ENCODE measurements around the gene FNDC3B.
"Not testable (repeated sequence)": the region's sequence is repeated elsewhere in the genome, so short reads cannot be mapped to it uniquely, and the experiment has no call there.

The FNDC3B gene

DNA sequence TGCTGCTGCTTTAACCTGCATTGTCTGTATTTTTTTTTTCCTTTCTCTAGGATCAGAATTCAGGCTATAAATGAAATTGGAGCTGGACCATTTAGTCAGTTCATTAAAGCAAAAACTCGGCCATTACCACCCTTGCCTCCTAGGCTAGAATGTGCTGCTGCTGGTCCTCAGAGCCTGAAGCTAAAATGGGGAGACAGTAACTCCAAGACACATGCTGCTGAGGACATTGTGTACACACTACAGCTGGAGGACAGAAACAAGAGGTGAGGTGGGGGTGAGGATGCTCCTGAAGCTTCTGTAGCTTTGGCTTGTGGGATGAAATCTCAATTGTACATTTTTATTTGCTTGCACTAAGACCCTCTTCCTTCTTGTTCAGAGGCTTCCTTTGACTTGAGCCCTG lies 323.2 kb downstream of the FNDC3B start:
- TF ChIP-seq, protein P1, sequence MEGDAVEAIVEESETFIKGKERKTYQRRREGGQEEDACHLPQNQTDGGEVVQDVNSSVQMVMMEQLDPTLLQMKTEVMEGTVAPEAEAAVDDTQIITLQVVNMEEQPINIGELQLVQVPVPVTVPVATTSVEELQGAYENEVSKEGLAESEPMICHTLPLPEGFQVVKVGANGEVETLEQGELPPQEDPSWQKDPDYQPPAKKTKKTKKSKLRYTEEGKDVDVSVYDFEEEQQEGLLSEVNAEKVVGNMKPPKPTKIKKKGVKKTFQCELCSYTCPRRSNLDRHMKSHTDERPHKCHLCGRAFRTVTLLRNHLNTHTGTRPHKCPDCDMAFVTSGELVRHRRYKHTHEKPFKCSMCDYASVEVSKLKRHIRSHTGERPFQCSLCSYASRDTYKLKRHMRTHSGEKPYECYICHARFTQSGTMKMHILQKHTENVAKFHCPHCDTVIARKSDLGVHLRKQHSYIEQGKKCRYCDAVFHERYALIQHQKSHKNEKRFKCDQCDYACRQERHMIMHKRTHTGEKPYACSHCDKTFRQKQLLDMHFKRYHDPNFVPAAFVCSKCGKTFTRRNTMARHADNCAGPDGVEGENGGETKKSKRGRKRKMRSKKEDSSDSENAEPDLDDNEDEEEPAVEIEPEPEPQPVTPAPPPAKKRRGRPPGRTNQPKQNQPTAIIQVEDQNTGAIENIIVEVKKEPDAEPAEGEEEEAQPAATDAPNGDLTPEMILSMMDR (IDR thresholded peaks at IDR 0.05; ENCODE audit: low read length, missing control alignments), result no peak
- H3K4me3 ChIP-seq (replicated peaks; ENCODE audit: low read depth, low read length), result no peak overlapping the region
- no peak for DNase-seq (ENCODE audit: low read depth)

DNA sequence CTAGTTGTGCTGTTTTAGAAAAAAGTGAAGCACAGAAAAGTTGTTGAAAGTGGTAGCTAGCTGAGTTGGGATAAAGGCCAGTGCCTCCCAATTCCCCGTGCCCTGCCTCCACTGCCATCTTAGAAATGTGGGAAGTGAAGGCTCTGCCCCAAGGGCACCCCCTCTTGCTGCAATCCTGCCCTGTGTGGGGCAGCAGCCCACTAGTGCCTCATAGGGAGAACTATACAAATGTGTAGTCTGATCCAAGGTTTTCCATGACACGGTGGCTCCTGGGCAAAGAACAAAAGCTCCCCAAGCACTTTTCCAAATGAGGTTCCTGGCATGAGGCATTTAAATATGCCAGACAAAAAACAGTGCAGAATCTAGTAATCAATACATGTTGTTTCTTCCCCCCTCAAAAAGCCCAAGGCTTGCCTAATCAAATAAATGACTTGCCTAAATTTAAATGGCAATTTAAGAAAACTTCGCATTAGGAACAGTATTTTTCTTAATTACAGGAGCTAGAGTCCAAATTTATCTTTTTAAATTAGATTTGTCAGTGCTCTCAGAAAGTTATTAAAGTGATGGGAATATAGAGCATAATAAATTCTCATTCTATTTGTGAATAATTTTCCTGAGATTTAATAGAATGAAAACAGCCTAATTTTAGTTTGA lies 325.1 kb downstream of the FNDC3B start:
- H3K4me3 ChIP-seq (replicated peaks; ENCODE audit: low read depth, low read length), result no peak overlapping the region
- DNase-seq (ENCODE audit: low read depth), result no peak
- TF ChIP-seq, protein P1 (IDR thresholded peaks at IDR 0.05; ENCODE audit: low read length, missing control alignments), result no peak

DNA sequence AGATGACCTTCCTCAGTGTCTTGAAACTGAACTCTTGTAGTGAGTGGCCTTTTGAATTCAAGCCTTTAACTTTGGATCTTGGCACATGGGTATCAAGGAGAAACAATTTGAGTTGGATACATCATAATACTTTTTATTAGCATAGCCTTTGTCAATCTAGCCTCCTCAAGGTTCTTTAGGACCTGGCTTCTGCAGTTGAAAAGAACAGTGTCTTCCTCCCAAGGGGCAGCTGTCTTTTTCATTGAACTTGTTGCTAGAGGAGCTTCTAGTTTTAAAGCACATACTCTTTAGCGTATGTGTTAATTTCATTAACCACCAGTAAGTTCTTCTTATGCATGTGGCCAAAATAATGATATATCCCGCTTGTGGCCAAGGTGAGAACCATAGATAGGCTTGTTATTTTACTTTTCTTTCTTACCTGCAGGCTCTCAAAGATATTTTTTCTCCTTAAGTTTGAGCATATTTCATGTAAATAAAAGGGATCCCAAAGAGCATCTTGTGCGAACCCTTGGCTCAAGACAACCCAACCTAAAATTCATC lies 325.7 kb downstream of the FNDC3B start:
- TF ChIP-seq, protein P1 (IDR thresholded peaks at IDR 0.05; ENCODE audit: low read length, missing control alignments), result no peak
- no peak for DNase-seq (ENCODE audit: low read depth)
- H3K4me3 ChIP-seq (replicated peaks; ENCODE audit: low read depth, low read length), result no peak overlapping the region

DNA sequence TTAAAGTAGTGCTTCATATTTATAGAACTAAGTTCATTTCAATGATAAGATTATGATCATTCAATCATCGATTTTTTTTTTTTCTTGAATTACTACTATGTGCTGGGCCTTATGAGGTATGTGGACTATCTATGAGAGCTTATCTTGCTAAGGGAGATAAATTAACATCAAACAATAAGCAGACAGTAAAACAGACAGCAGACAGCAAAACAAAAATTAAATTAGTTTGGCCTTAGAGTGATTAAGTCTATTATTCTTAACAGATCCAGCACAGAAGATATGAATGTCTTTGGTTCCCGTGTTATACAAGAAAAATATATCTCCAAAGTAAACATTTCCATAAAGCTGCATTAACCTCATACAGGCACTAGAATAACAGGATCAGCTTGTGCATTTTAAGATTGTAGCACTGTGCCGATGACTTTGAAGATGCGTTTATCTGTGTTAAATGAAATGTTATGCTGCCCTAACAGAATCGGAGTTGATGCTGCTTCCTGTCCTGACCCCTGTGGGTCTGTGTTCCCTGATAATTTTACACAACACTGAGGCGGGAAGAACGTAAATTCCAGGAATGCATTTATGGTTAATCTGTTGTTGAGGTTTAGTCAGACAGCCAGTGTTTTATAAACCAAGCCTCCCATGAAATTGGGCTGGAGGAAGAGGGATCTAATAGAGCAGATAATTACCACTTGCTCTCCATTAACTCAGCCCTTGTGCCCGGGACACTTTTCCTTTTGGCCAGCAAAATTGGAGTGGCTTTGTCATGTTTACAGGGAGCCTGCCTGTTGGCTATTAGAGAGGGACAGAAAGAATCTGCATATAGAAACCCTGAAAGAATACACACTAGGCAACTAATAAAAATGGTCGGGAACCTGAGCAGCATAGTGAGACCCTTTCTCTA lies 328.1 kb downstream of the FNDC3B start:
- peak; percentile 73 for DNase-seq (ENCODE audit: low read depth)
- TF ChIP-seq, protein P1 (IDR thresholded peaks at IDR 0.05; ENCODE audit: low read length, missing control alignments), result no peak
- no peak overlapping the region for H3K4me3 ChIP-seq (replicated peaks; ENCODE audit: low read depth, low read length)

DNA sequence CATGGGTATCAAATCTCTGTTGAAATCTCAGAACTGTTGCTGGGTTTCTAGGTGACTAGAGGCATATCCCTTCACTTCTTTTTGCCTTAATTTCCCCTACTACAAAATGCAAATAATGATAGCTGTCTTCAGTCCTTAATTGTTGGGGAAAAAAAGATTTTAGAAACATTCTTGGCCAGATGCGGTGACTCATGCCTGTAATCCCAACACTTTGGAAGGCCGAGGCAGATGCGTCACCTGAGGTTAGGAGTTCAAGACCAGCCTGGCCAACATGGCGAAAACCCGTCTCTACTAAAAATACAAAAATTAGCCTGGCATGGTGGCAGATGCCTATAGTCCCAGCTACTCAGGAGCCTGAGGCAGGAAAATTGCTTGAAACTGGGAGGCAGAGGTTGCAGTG lies 329.2 kb downstream of the FNDC3B start:
- DNase-seq (ENCODE audit: low read depth); H3K4me3 ChIP-seq (replicated peaks; ENCODE audit: low read depth, low read length): not testable (repeated sequence)

DNA sequence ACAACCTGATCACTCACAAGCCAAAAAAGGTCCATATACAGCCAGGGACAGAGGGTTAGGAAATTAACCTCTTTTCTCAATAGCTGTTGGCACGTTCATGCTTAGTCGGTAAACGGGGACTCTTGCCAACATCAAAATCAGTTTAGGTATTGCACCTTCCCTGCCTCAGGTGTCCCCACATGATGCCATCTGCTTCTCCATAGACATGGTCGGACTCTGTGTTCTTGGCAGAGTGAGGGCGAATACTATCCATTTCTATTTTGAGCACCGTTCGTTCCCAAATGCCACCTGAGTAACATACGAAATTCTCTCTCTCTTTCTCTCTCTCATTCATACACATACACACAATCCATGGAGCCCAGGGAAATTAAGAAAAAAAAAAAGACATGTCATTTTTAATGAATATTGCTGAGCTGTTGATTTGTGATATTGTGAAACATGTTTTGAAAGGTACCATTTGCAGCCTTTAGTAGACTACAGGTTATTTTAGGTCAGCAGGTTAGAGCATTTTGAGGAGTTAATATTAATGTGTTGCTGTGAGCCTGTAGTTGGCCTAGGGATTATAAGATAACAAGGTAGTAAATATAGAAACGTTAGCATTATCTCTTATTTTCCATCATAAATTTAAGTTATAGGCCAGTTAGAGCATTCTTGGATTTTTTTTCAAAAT lies 330.3 kb downstream of the FNDC3B start:
- DNase-seq (ENCODE audit: low read depth), result no peak
- TF ChIP-seq, protein P1 (IDR thresholded peaks at IDR 0.05; ENCODE audit: low read length, missing control alignments), result no peak
- no peak overlapping the region for H3K4me3 ChIP-seq (replicated peaks; ENCODE audit: low read depth, low read length)

DNA sequence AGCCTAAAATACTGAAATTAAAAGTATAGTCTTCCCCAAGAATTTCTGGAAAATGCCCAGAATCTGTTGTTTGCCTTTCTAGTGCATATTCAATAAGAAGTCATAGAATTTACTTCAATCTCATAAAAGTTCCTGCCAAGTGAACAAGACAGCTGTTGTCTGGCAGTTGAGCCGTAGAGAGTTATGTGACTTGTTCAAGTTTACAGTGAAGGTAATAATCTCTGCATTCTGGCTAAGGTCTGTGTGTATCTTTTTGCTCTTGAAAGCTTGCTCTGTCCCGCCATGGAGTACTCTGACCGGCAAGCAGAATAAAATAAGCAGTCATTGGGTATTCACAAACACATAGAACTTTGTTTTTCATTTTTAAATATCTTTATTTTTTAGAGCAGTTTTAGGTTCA lies 331.0 kb downstream of the FNDC3B start:
- no peak overlapping the region for H3K4me3 ChIP-seq (replicated peaks; ENCODE audit: low read depth, low read length)
- no peak for DNase-seq (ENCODE audit: low read depth)
- TF ChIP-seq, protein P1 (IDR thresholded peaks at IDR 0.05; ENCODE audit: low read length, missing control alignments), result no peak
